ENCODE measurements around the gene SEC14L1.
"Not testable (repeated sequence)": the region's sequence is repeated elsewhere in the genome, so short reads cannot be mapped to it uniquely, and the experiment has no call there.

Gene SEC14L1

GRCh38 chr17:77141846-77142449 lies 1.2 kb downstream of the SEC14L1 start:
- DNase-seq (ENCODE audit: low read depth in 2 of 2), result no peak

GRCh38 chr17:77142689-77143088 lies 1.9 kb downstream of the SEC14L1 start:
- no peak for DNase-seq (ENCODE audit: low read depth in 2 of 2)

- no peak for DNase-seq (ENCODE audit: low read depth in 2 of 2)
Measured at GRCh38 chr17:77143306-77143705, 2.5 kb downstream of the SEC14L1 start.

GRCh38 chr17:77144227-77144626 lies 3.5 kb downstream of the SEC14L1 start:
- DNase-seq (ENCODE audit: low read depth in 2 of 2), result no peak

GRCh38 chr17:77145224-77145611 lies 4.4 kb downstream of the SEC14L1 start:
- no peak for DNase-seq (ENCODE audit: low read depth in 2 of 2)

- peak in 1 of 2 experiments; percentile 59 for DNase-seq (ENCODE audit: low read depth in 2 of 2)
Measured at GRCh38 chr17:77145612-77146245, 5.0 kb downstream of the SEC14L1 start.

GRCh38 chr17:77146246-77146632 lies 5.5 kb downstream of the SEC14L1 start:
- no peak for DNase-seq (ENCODE audit: low read depth in 2 of 2)

- no peak for DNase-seq (ENCODE audit: low read depth in 2 of 2)
Measured at GRCh38 chr17:77146882-77147281, 6.1 kb downstream of the SEC14L1 start.

GRCh38 chr17:77147357-77147801 lies 6.6 kb downstream of the SEC14L1 start:
- no peak for DNase-seq (ENCODE audit: low read depth in 2 of 2)

- DNase-seq (ENCODE audit: low read depth in 2 of 2), result no peak
Measured at GRCh38 chr17:77148077-77148939, 7.5 kb downstream of the SEC14L1 start.

GRCh38 chr17:77148940-77149510 lies 8.3 kb downstream of the SEC14L1 start:
- no peak for DNase-seq (ENCODE audit: low read depth in 2 of 2)

- no peak for DNase-seq (ENCODE audit: low read depth in 2 of 2)
Measured at GRCh38 chr17:77150196-77150595, 9.4 kb downstream of the SEC14L1 start.

- DNase-seq (ENCODE audit: low read depth in 2 of 2), result no peak
Measured at GRCh38 chr17:77151186-77151585, 10.4 kb downstream of the SEC14L1 start.

GRCh38 chr17:77152056-77152455 lies 11.3 kb downstream of the SEC14L1 start:
- DNase-seq (ENCODE audit: low read depth in 2 of 2), result not testable (repeated sequence)

- DNase-seq (ENCODE audit: low read depth in 2 of 2), result no peak
Measured at GRCh38 chr17:77153472-77153871, 12.7 kb downstream of the SEC14L1 start.

GRCh38 chr17:77153999-77154586 lies 13.3 kb downstream of the SEC14L1 start:
- no peak for DNase-seq (ENCODE audit: low read depth in 2 of 2)

GRCh38 chr17:77155125-77155524 lies 14.4 kb downstream of the SEC14L1 start:
- DNase-seq (ENCODE audit: low read depth in 2 of 2), result no peak

GRCh38 chr17:77157766-77158165 lies 17.0 kb downstream of the SEC14L1 start:
- not testable (repeated sequence) for DNase-seq (ENCODE audit: low read depth in 2 of 2)

GRCh38 chr17:77160091-77160874 lies 19.5 kb downstream of the SEC14L1 start:
- DNase-seq (ENCODE audit: low read depth in 2 of 2), result no peak

- no peak for DNase-seq (ENCODE audit: low read depth in 2 of 2)
Measured at GRCh38 chr17:77160875-77161530, 20.2 kb downstream of the SEC14L1 start.

GRCh38 chr17:77161953-77162352 lies 21.2 kb downstream of the SEC14L1 start:
- DNase-seq (ENCODE audit: low read depth in 2 of 2), result no peak

Data from fibroblast of skin of left biceps (primary cell).